ENCODE data around the gene TBC1D8. TPM values are rescaled to one million over a fixed set of nuclear protein-coding genes. Genes with fewer than 3 reads are reported as not detected.

Gene TBC1D8
- total and polyA plus RNA-seq, 4 donors, result 10.4 to 38.6 (median 13.4) TPM

DNA sequence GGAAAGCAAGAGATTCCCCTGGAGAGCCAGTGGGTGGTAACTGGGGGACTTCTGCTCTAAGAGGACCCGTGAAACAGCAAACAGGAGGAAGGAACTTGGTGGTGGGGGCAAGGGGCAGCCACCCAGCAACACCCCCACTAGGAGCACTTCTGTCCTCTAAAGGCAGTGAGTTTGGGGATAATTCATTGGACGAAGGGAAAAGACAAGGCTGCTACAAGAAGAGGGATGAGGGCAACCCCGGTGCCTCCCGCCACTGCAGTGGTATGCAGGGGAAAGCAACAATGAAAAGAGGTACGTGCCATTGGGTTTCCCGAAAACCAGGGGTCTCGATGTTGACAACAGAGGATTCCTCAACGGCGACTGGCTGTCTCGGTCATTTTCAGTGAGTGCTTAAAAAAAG, 140.0 kb downstream of the TBC1D8 start:
- WGBS, result 86% methylated on average over 10 of the region's 10 CpGs
- peaks cover 6 to 43% (median 30%) of the 10 kb centered on the region in 4 donors for H3K36me3 ChIP-seq (ENCODE audit: control insufficient read depth in 4 of 4, insufficient read depth in 3 of 4, low read depth in 1 of 4, low read length in 3 of 4)
- no peaks in the 10 kb centered on the region for H3K27me3 ChIP-seq (ENCODE audit: control insufficient read depth in 4 of 4, insufficient read depth in 4 of 4, low read length in 3 of 4)
- peaks cover 0 to 3% (median 0%) of the 10 kb centered on the region in 4 donors for H3K4me1 ChIP-seq (ENCODE audit: control insufficient read depth in 4 of 4, insufficient read depth in 4 of 4, low read length in 3 of 4)
- no peak overlapping the region for H3K9ac ChIP-seq (ENCODE audit: low read depth in 1 of 2, low read length in 2 of 2)
- no peak for DNase-seq (ENCODE audit: low spot score)
- TF ChIP-seq FOXA1 (IDR thresholded peaks at IDR 0.05) (no peak), RXRA (IDR thresholded peaks at IDR 0.05) (no peak), TAF1 (conservative IDR thresholded peaks at IDR 0.05) (no peak), SP1 (IDR thresholded peaks at IDR 0.05) (no peak), NR2F2 (IDR thresholded peaks at IDR 0.05) (no peak), HNF4A (conservative IDR thresholded peaks at IDR 0.05) (no peak), RAD21 (IDR thresholded peaks at IDR 0.05) (no peak), YY1 (IDR thresholded peaks at IDR 0.05) (no peak), GABPA (IDR thresholded peaks at IDR 0.05 in 1 of 2, conservative IDR thresholded peaks at IDR 0.05 in 1 of 2) (no peak), FOXA2 (IDR thresholded peaks at IDR 0.05) (no peak), HNF4G (IDR thresholded peaks at IDR 0.05) (no peak), EGR1 (IDR thresholded peaks at IDR 0.05; ENCODE audit: low read depth in 2 of 2) (no peak)
- TF ChIP-seq, protein P1, sequence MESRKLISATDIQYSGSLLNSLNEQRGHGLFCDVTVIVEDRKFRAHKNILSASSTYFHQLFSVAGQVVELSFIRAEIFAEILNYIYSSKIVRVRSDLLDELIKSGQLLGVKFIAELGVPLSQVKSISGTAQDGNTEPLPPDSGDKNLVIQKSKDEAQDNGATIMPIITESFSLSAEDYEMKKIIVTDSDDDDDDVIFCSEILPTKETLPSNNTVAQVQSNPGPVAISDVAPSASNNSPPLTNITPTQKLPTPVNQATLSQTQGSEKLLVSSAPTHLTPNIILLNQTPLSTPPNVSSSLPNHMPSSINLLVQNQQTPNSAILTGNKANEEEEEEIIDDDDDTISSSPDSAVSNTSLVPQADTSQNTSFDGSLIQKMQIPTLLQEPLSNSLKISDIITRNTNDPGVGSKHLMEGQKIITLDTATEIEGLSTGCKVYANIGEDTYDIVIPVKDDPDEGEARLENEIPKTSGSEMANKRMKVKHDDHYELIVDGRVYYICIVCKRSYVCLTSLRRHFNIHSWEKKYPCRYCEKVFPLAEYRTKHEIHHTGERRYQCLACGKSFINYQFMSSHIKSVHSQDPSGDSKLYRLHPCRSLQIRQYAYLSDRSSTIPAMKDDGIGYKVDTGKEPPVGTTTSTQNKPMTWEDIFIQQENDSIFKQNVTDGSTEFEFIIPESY (IDR thresholded peaks at IDR 0.05), result no peak
- TF ChIP-seq, protein P2, sequence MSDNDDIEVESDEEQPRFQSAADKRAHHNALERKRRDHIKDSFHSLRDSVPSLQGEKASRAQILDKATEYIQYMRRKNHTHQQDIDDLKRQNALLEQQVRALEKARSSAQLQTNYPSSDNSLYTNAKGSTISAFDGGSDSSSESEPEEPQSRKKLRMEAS (IDR thresholded peaks at IDR 0.05), result no peak
- TF ChIP-seq, protein P3, sequence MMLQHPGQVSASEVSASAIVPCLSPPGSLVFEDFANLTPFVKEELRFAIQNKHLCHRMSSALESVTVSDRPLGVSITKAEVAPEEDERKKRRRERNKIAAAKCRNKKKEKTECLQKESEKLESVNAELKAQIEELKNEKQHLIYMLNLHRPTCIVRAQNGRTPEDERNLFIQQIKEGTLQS (IDR thresholded peaks at IDR 0.05), result no peak
- TF ChIP-seq, protein P4, sequence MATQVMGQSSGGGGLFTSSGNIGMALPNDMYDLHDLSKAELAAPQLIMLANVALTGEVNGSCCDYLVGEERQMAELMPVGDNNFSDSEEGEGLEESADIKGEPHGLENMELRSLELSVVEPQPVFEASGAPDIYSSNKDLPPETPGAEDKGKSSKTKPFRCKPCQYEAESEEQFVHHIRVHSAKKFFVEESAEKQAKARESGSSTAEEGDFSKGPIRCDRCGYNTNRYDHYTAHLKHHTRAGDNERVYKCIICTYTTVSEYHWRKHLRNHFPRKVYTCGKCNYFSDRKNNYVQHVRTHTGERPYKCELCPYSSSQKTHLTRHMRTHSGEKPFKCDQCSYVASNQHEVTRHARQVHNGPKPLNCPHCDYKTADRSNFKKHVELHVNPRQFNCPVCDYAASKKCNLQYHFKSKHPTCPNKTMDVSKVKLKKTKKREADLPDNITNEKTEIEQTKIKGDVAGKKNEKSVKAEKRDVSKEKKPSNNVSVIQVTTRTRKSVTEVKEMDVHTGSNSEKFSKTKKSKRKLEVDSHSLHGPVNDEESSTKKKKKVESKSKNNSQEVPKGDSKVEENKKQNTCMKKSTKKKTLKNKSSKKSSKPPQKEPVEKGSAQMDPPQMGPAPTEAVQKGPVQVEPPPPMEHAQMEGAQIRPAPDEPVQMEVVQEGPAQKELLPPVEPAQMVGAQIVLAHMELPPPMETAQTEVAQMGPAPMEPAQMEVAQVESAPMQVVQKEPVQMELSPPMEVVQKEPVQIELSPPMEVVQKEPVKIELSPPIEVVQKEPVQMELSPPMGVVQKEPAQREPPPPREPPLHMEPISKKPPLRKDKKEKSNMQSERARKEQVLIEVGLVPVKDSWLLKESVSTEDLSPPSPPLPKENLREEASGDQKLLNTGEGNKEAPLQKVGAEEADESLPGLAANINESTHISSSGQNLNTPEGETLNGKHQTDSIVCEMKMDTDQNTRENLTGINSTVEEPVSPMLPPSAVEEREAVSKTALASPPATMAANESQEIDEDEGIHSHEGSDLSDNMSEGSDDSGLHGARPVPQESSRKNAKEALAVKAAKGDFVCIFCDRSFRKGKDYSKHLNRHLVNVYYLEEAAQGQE (IDR thresholded peaks at IDR 0.05), result no peak
- H3K9me3 ChIP-seq (ENCODE audit: control insufficient read depth in 4 of 4, low read length in 3 of 4), result no peaks in the 10 kb centered on the region
- no peak overlapping the region for H3K4me3 ChIP-seq (ENCODE audit: low read depth in 1 of 3, low read length in 3 of 3)
- no peak overlapping the region for H3K27ac ChIP-seq (ENCODE audit: low read depth in 1 of 2, low read length in 2 of 2)

DNA sequence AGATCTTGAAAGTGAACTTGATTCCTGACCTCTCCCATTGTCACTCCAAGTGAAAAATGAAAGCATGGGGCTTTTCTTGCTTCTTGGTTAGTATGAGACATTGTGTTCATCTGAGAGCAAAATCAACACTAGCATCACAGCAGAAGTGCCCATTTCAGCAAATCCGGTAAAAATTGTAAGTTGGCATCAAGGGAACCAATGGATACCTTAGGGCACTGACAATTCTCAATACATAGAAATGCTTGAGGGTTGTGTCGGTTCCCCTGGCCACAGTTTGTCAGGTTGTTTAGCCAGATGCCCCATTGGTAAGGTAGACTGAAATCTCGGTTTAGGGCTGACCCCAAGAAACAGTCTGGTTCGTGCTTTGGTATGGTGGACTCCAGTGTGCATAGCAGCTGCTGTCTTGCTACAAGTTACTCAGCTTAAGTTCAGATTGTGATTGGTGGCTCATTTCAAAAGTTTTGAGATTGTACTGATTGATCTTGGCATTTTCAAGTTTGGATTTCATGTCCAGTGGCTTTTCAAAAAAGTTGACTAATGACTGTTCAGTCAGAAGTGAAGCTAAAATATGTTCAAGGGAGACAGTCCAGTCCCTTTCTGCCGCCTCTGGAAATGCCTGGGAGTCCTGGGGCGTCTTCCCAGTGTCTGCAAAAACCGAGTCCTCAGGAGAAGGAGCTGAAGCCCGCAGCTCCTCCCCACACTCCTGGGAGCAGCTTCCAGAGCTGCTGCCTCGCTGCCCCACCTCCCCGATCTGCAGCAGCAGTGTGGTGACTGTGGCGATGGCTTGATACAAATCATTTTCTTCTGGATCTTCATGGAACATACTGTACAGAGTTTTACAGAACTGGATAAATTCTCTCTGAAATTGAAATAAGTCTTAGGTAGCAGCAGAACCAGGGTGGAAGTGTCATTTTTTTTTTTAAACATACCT, 143.5 kb downstream of the TBC1D8 start:
- Histone ChIP-seq H3K36me3 (ENCODE audit: control insufficient read depth in 4 of 4, insufficient read depth in 3 of 4, low read depth in 1 of 4, low read length in 3 of 4) (peaks cover 12 to 65% (median 53%) of the 10 kb centered on the region in 4 donors), H3K27ac (ENCODE audit: low read depth in 1 of 2, low read length in 2 of 2) (no peak overlapping the region)
- 87% methylated on average over 11 of the region's 11 CpGs for WGBS
- TF ChIP-seq SP1 (IDR thresholded peaks at IDR 0.05), result no peak
- no peak for TF ChIP-seq FOXA1 (IDR thresholded peaks at IDR 0.05)
- TF ChIP-seq, protein P4 (IDR thresholded peaks at IDR 0.05), result no peak
- TF ChIP-seq, protein P2 (IDR thresholded peaks at IDR 0.05), result no peak
- TF ChIP-seq EGR1 (IDR thresholded peaks at IDR 0.05; ENCODE audit: low read depth in 2 of 2), result no peak
- no peak for TF ChIP-seq YY1 (IDR thresholded peaks at IDR 0.05)
- TF ChIP-seq, protein P1 (IDR thresholded peaks at IDR 0.05), result no peak
- no peak for TF ChIP-seq HNF4A (conservative IDR thresholded peaks at IDR 0.05)
- TF ChIP-seq, protein P3 (IDR thresholded peaks at IDR 0.05), result no peak
- TF ChIP-seq RXRA (IDR thresholded peaks at IDR 0.05), result no peak
- TF ChIP-seq FOXA2 (IDR thresholded peaks at IDR 0.05), result no peak
- no peak for TF ChIP-seq HNF4G (IDR thresholded peaks at IDR 0.05)
- TF ChIP-seq TAF1 (conservative IDR thresholded peaks at IDR 0.05), result no peak
- TF ChIP-seq NR2F2 (IDR thresholded peaks at IDR 0.05), result no peak
- no peak for TF ChIP-seq RAD21 (IDR thresholded peaks at IDR 0.05)

More for the DNA sequence above, 143.5 kb downstream of the TBC1D8 start:
- H3K4me1 ChIP-seq (ENCODE audit: control insufficient read depth in 4 of 4, insufficient read depth in 4 of 4, low read length in 3 of 4), result peaks cover 0 to 13% (median 9%) of the 10 kb centered on the region in 4 donors
- H3K4me3 ChIP-seq (ENCODE audit: low read depth in 1 of 3, low read length in 3 of 3), result no peak overlapping the region
- H3K9me3 ChIP-seq (ENCODE audit: control insufficient read depth in 4 of 4, low read length in 3 of 4), result no peaks in the 10 kb centered on the region
- DNase-seq (ENCODE audit: low spot score), result no peak
- H3K9ac ChIP-seq (ENCODE audit: low read depth in 1 of 2, low read length in 2 of 2), result no peak overlapping the region
- H3K27me3 ChIP-seq (ENCODE audit: control insufficient read depth in 4 of 4, insufficient read depth in 4 of 4, low read length in 3 of 4), result no peaks in the 10 kb centered on the region
